HepG2 (cell line): ENCODE results near the gene ZNF8. TPM values are rescaled to one million over a fixed set of nuclear protein-coding genes. Genes with fewer than 3 reads are reported as not detected.

Source experiments
- ATAC-seq: fragments of 200-7000 bp; cut with Tn5 transposase; 3 replicates; pipeline ENCODE4 v1.9.1; 2020; ENCODE audit warnings: mild to moderate bottlenecking, moderate library complexity
- BruUV-seq: library from RNA; stranded (reverse); fragments of 400-500 nt; replicated peaks from 2 replicates; lab custom pipeline; 2021; lab: Mats Ljungman, UMichigan
- CTCF ChIA-PET: fragments of 300-600 bp; formaldehyde crosslinking; extraction: SDS; loops from one replicate; lab custom pipeline; 2021; ENCODE audit warnings: low total read pairs, inconsistent platforms, low intra/inter-chr PET ratio; lab: Yijun Ruan, JAX
- POLR2A ChIA-PET: fragments of 350-600 bp; sonication (Branson Sonifier 250); formaldehyde crosslinking; loops from one replicate; lab custom pipeline; 2020; ENCODE audit warnings: antibody characterized with exemption, inconsistent platforms; lab: Yijun Ruan, JAX
- DNase-seq: peaks from one replicate; pipeline ENCODE4 v3.0.0-alpha.2; 2015; ENCODE audit warnings: low spot score
- FAIRE-seq: peaks from 3 replicates; lab custom pipeline; 2011; peaks lifted over from hg19 to GRCh38; lab: Jason Lieb, UNC
- H2AFZ ChIP-seq: one replicate; pipeline ENCODE4 v1.6.1; 2011; ENCODE audit warnings: low read length, inconsistent platforms
- H3K27ac ChIP-seq: fragments of 300-600 bp; 3 replicates; pipeline ENCODE4 v1.8.0; 2011; ENCODE audit warnings: mixed run types, mild to moderate bottlenecking, mixed read lengths, low read length, inconsistent platforms; ENCODE audit not compliant: insufficient read depth; ENCODE audit errors: extremely low read length
- H3K27me3 ChIP-seq, 2 experiments: fragments of 200-600 bp in 1 of 2; 2 replicates in 1 of 2; 3 replicates in 1 of 2; pipeline versions ENCODE4 v1.6.0 to v1.8.0; 2011; ENCODE audit warnings: low read length in 2 of 2, mild to moderate bottlenecking in 2 of 2, moderate library complexity in 2 of 2, inconsistent platforms in 1 of 2; ENCODE audit not compliant: insufficient read depth in 2 of 2, control insufficient read depth in 1 of 2
- H3K36me3 ChIP-seq, 2 experiments: fragments of 200-600 bp in 1 of 2; replicated peaks in 1 of 2; 2 replicates in 1 of 2; 3 replicates in 1 of 2; pipeline versions ENCODE4 v1.5.1 to v1.8.0; 2011; ENCODE audit warnings: low read length in 2 of 2, inconsistent platforms in 1 of 2; ENCODE audit not compliant: insufficient read depth in 2 of 2, control insufficient read depth in 1 of 2
- H3K4me1 ChIP-seq: 2 replicates; pipeline ENCODE4 v1.5.1; 2012; ENCODE audit warnings: low read length, inconsistent platforms; ENCODE audit not compliant: insufficient read depth
- H3K4me2 ChIP-seq: 2 replicates; pipeline ENCODE4 v1.6.0; 2011; ENCODE audit warnings: low read depth, low read length, inconsistent platforms
- H3K4me3 ChIP-seq, 3 experiments: fragments of 200-600 bp in 1 of 3; sonication (generic), shearing (Covaris generic) in 1 of 3; replicated peaks in 1 of 3; 2 replicates each; pipeline ENCODE4 v1.5.1; 2011 to 2016; ENCODE audit warnings: low read length in 3 of 3, inconsistent platforms in 2 of 3, low read depth in 2 of 3, mild to moderate bottlenecking in 2 of 3, control low read depth in 1 of 3, mixed read lengths in 1 of 3; ENCODE audit not compliant: insufficient read depth in 1 of 3
- H3K79me2 ChIP-seq: one replicate; pipeline ENCODE4 v1.6.1; 2011; ENCODE audit warnings: low read length, inconsistent platforms; ENCODE audit not compliant: insufficient read depth
- H3K9ac ChIP-seq: 2 replicates; pipeline ENCODE4 v1.6.0; 2011; ENCODE audit warnings: mild to moderate bottlenecking, low read depth, low read length, inconsistent platforms; ENCODE audit not compliant: insufficient read depth
- H3K9me3 ChIP-seq: 2 replicates; pipeline ENCODE4 v1.5.1; 2012; ENCODE audit warnings: mild to moderate bottlenecking, low read length
- H4K20me1 ChIP-seq: 2 replicates; pipeline ENCODE4 v1.6.0; 2011; ENCODE audit warnings: inconsistent platforms, mild to moderate bottlenecking, low read length, moderate library complexity; ENCODE audit not compliant: insufficient read depth
- ATF2 ChIP-seq: sonication (generic); formaldehyde crosslinking; IDR thresholded peaks from 2 replicates; pipeline ENCODE4 v1.4.0; 2020; ENCODE audit warnings: missing genetic modification reagents
- FOSL1 ChIP-seq: sonication (generic); formaldehyde crosslinking; IDR thresholded peaks from 2 replicates; pipeline ENCODE4 v1.9.0; 2021; ENCODE audit warnings: missing genetic modification reagents, borderline replicate concordance
- GATA4 ChIP-seq: sonication (generic); IDR thresholded peaks from 2 replicates; pipeline ENCODE4 v1.6.1; 2016; ENCODE audit warnings: antibody characterized with exemption, low read depth, borderline replicate concordance
- IRX3 ChIP-seq: sonication (generic); formaldehyde crosslinking; IDR thresholded peaks from 2 replicates; pipeline ENCODE4 v1.8.1; 2023; ENCODE audit warnings: mild to moderate bottlenecking, low read depth, missing genetic modification reagents, borderline replicate concordance
- KAT2B ChIP-seq: fragments of 150-350 bp; IDR thresholded peaks from 2 replicates; pipeline ENCODE4 v1.6.1; 2014; ENCODE audit warnings: low read depth, low read length, borderline replicate concordance
- KDM4B ChIP-seq: sonication (generic); formaldehyde crosslinking; IDR thresholded peaks from 2 replicates; pipeline ENCODE4 v1.4.0; 2020; ENCODE audit warnings: missing genetic modification reagents
- KIAA2018 ChIP-seq: sonication (generic); formaldehyde crosslinking; IDR thresholded peaks from 2 replicates; pipeline ENCODE4 v1.5.0; 2020; ENCODE audit warnings: mild to moderate bottlenecking, missing genetic modification reagents, borderline replicate concordance
- SRY ChIP-seq: sonication (generic); formaldehyde crosslinking; IDR thresholded peaks from 2 replicates; pipeline ENCODE4 v1.8.0; 2022; ENCODE audit warnings: mild to moderate bottlenecking, missing genetic modification reagents
- TOPORS ChIP-seq: sonication (generic); formaldehyde crosslinking; IDR thresholded peaks from 2 replicates; pipeline ENCODE4 v1.8.0; 2023; ENCODE audit warnings: mild to moderate bottlenecking, missing genetic modification reagents
- TRIM24 ChIP-seq: sonication (generic); formaldehyde crosslinking; IDR thresholded peaks from 2 replicates; pipeline ENCODE4 v1.8.0; 2022; ENCODE audit warnings: mild to moderate bottlenecking, missing genetic modification reagents
- ZKSCAN1 ChIP-seq: fragments of 150-350 bp; IDR thresholded peaks from 2 replicates; pipeline ENCODE4 v1.6.1; 2014; ENCODE audit warnings: low read length
- ZNF570 ChIP-seq: sonication (generic); formaldehyde crosslinking; IDR thresholded peaks from 2 replicates; pipeline ENCODE4 v1.4.0; 2020; ENCODE audit warnings: mild to moderate bottlenecking, missing genetic modification reagents, borderline replicate concordance
- WGBS: methylation state at CpG from one replicate; pipeline ENCODE4 v1.1.6; 2017; ENCODE audit warnings: low lambda C conversion rate; 5-methylcytosine and 5-hydroxymethylcytosine counted together
- in situ Hi-C: cut with HindIII; loops from 2 replicates; pipeline ENCODE4 v1.10.0; 2017; ENCODE audit warnings: low pct_unique_long_range_greater_than_20kb; ENCODE audit not compliant: extremely low pct_ligation_motif_present
- intact Hi-C: fragments of 100-400 bp; cut with micrococcal nuclease; formaldehyde crosslinking; loops from one replicate; pipeline ENCODE4 v1.10.0; 2022; ENCODE audit not compliant: unreplicated experiment
- polyA plus RNA-seq, 8 experiments: library from polyadenylated mRNA; depleted of rRNA in 3 of 8; stranded (reverse) in 7 of 8; unstranded in 1 of 8; fragments of >200 nt; fragmentation: Illumina TruSeq in 4 of 8; extraction: Trizol in 4 of 8; gene quantifications; 2 replicates each; pipeline versions ENCODE4 v1.2.1 to v1.2.3, GENCODE V29; 2011 to 2016; ENCODE audit warnings: low read depth in 4 of 8, missing spikeins in 1 of 8, mixed read lengths in 1 of 8; ENCODE audit not compliant: insufficient read depth in 1 of 8
- total RNA-seq, 5 experiments: library from RNA; depleted of rRNA; stranded (reverse); fragments of >200 nt; fragmentation: Illumina TruSeq; extraction: Trizol; gene quantifications; 2 replicates each; pipeline ENCODE4 v1.2.3, GENCODE V29; 2016; ENCODE audit warnings: low read depth in 1 of 5
- TF ChIP-seq, protein P1 (sequence below): sonication (generic); formaldehyde crosslinking; IDR thresholded peaks from 2 replicates; pipeline ENCODE4 v1.4.0; 2020; ENCODE audit warnings: mild to moderate bottlenecking, missing genetic modification reagents
- TF ChIP-seq, protein P2 (sequence below): sonication (generic); formaldehyde crosslinking; IDR thresholded peaks from 2 replicates; pipeline ENCODE4 v1.4.0; 2020; ENCODE audit warnings: mild to moderate bottlenecking, missing genetic modification reagents

The ZNF8 gene
- total and polyA plus RNA-seq, 2 of the 13 experiments (the other 11 are each of a cell fraction or from before 2014, with no cell fraction given): 3.1 to 3.3 TPM

- no peaks in the 10 kb centered on the region for H4K20me1 ChIP-seq
- no peaks in the 10 kb centered on the region for H3K9me3 ChIP-seq
- no peak overlapping the region for H3K9ac ChIP-seq
- no peak overlapping the region for H3K4me2 ChIP-seq
- POLR2A ChIA-PET: interaction anchor here (0.9 kb wide), 1 partner anchor 8 kb away, joined by 3 read pairs; no protein-coding TSS in a partner anchor
- no peak overlapping the region for H2AFZ ChIP-seq
- ATAC-seq (no peak), FAIRE-seq (no peak), DNase-seq (no peak)
- in situ Hi-C loops: no loop called here
- H3K79me2 ChIP-seq: no peaks in the 10 kb centered on the region
- no TSS peak for BruUV-seq
- no peak overlapping the region for H3K27ac ChIP-seq
- no peak overlapping the region for H3K4me3 ChIP-seq
- peaks cover 20% of the 10 kb centered on the region; the same call in 1 of the 2 replicates for H3K4me1 ChIP-seq
- WGBS: 71% methylated on average over 5 of the region's 5 CpGs
- no peaks in the 10 kb centered on the region for H3K36me3 ChIP-seq
- H3K27me3 ChIP-seq: no peaks in the 10 kb centered on the region
- intact Hi-C loops: no loop called here
- CTCF ChIA-PET: no interaction called here
- no peak for TF ChIP-seq FOSL1 (CRISPR knock-in tag)
- TF ChIP-seq ZKSCAN1: no peak
- TF ChIP-seq ZNF570 (CRISPR knock-in tag): no peak
- TF ChIP-seq TRIM24 (CRISPR knock-in tag): no peak
- TF ChIP-seq SRY (CRISPR knock-in tag): no peak
- TF ChIP-seq KAT2B: no peak
- TF ChIP-seq TOPORS (CRISPR knock-in tag): no peak
- no peak for TF ChIP-seq GATA4
- TF ChIP-seq, protein P1, sequence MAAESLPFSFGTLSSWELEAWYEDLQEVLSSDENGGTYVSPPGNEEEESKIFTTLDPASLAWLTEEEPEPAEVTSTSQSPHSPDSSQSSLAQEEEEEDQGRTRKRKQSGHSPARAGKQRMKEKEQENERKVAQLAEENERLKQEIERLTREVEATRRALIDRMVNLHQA (CRISPR knock-in tag): no peak
- TF ChIP-seq KIAA2018 (CRISPR knock-in tag): no peak
- no peak for TF ChIP-seq ATF2 (CRISPR knock-in tag)
- TF ChIP-seq, protein P2, sequence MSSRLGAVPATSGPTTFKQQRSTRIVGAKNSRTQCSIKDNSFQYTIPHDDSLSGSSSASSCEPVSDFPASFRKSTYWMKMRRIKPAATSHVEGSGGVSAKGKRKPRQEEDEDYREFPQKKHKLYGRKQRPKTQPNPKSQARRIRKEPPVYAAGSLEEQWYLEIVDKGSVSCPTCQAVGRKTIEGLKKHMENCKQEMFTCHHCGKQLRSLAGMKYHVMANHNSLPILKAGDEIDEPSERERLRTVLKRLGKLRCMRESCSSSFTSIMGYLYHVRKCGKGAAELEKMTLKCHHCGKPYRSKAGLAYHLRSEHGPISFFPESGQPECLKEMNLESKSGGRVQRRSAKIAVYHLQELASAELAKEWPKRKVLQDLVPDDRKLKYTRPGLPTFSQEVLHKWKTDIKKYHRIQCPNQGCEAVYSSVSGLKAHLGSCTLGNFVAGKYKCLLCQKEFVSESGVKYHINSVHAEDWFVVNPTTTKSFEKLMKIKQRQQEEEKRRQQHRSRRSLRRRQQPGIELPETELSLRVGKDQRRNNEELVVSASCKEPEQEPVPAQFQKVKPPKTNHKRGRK (CRISPR knock-in tag): no peak
- TF ChIP-seq IRX3 (CRISPR knock-in tag): no peak
- no peak for TF ChIP-seq KDM4B (CRISPR knock-in tag)
Measured at GRCh38 chr19:58345558-58345957, 66.8 kb downstream of the ZNF8 start.
